Measurements from ENCODE around the gene TPK1. TPM values are rescaled to one million over a fixed set of nuclear protein-coding genes. Genes with fewer than 3 reads are reported as not detected.

TPK1 gene
- total RNA-seq, result 12.8 and 13.8 TPM in 2 replicates

GRCh38 chr7:144835652-144836544 lies at the start of gene TPK1:
Gene TPK1 (minus strand): TSS chr7:144836053. CDS start chr7:144835602, 451 bp downstream.

DNA sequence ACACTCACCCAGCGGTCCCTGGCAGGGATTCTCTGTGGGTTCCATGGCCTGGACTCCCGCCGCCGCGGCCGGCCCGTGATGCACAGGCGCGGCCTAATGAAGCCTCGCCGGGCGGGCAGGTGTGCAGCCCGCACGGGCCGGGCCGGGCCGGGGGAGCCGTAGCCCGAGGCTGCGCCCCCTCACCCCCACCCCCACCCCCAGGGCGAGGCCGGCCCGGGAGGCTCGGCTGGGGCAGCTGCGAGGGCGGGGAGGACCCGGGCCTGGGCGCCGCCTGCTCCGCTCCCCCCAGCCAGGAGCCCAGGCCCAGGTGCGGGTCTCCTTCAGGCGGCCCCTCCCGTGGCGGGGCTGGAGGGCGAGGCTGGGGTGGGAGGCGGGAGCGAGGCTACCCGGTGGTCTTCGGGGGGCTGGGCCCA lies 432.2 kb downstream of the TPK1 start, which contains the start of gene NOBOX:
Gene NOBOX (minus strand): TSS at position 45 of the 413 bp plus-strand sequence.

